NK-92 (cell line): Measurements from ENCODE around the gene TNRC6A.
"Not testable (repeated sequence)": the region's sequence is repeated elsewhere in the genome, so short reads cannot be mapped to it uniquely, and the experiment has no call there.

Experiments
- DNase-seq: peaks from one replicate; lab custom pipeline; 2025; ENCODE audit not compliant: unreplicated experiment; lab: John Stamatoyannopoulos, UW

The TNRC6A gene

GRCh38 chr16:24810951-24811843, 81.7 kb downstream of the TNRC6A start:
- no peak for DNase-seq

- DNase-seq: not testable (repeated sequence)
Observed at GRCh38 chr16:24812813-24813212, 83.4 kb downstream of the TNRC6A start.

DNA sequence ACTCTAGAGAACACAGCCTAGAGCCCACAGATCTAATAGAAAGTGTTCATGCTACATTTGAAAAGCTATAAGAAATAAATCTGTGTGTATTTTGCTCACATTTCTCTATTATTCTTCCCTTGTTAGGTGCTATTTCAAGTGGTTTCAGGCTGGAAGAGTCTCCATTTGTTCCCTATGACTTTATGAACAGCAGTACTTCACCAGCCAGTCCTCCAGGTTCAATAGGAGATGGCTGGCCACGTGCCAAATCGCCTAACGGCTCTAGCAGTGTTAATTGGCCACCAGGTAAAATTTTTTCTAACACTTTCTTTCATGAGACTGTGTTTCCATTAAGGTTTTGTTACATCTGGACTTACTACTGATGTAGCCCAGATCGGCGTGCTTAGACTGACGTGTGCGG, 85.6 kb downstream of the TNRC6A start:
- no peak for DNase-seq

GRCh38 chr16:24816688-24817087, 87.2 kb downstream of the TNRC6A start:
- no peak for DNase-seq

- DNase-seq: no peak
Observed at GRCh38 chr16:24819462-24820040, 90.1 kb downstream of the TNRC6A start.

GRCh38 chr16:24820522-24820921, 91.1 kb downstream of the TNRC6A start:
- no peak for DNase-seq

- no peak for DNase-seq
Observed at GRCh38 chr16:24821129-24821528, 91.7 kb downstream of the TNRC6A start.

DNA sequence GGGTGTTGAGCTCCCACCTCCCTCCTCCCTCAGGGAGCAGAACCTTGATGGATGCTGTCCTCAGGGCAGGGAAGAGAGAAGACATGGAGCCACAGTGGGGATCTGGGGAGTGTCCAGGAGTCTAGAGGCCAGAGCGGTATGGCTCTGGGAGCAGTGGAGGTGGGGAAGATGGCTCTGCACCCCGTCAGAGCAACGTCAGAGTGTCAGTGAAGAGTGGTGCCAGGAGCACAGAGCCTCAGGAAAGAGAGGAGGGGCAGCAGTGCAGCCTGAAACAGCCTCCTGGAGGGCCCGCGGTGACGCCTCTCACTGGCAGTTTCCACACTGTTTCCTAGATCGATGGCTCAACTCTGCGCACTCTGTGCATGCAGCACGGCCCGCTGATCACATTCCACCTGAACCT, 93.1 kb downstream of the TNRC6A start:
- no peak for DNase-seq

- no peak for DNase-seq
Observed at GRCh38 chr16:24822974-24823373, 93.5 kb downstream of the TNRC6A start.

- no peak for DNase-seq
Observed at GRCh38 chr16:24825696-24826095, 96.2 kb downstream of the TNRC6A start.

DNA sequence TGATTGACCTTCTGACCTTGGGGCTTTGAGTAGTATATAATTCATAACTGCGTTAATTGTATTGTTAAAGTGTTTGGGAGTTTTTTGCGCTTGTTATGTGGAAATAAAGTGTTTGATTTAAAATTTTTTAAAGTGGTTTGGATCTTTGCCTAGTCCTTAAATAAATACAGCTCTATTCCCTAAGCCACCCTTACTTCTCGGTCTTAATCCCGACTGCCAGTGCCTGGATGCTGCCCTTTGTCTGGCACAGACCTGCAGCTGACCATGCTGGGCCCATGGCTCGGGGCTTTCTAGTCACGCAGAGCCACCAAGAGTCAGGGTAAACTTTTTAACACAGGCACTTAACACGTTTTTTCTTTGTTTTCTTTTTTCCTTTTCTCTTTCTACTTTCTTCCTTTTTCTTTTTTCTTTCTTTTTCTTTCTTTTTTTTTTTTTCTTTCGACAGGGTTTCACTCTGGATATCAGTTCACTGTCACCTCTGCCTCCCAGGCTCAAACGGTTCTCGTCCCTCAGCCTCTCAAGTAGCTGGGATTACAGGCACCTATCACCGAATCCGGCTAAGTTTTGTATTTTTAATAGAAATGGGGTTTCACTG, 96.7 kb downstream of the TNRC6A start:
- DNase-seq: no peak

- DNase-seq: no peak
Observed at GRCh38 chr16:24826817-24827566, 97.5 kb downstream of the TNRC6A start.

- DNase-seq: no peak
Observed at GRCh38 chr16:24829153-24829552, 99.7 kb downstream of the TNRC6A start.

GRCh38 chr16:24833352-24833751, 103.9 kb downstream of the TNRC6A start:
- no peak for DNase-seq

DNA sequence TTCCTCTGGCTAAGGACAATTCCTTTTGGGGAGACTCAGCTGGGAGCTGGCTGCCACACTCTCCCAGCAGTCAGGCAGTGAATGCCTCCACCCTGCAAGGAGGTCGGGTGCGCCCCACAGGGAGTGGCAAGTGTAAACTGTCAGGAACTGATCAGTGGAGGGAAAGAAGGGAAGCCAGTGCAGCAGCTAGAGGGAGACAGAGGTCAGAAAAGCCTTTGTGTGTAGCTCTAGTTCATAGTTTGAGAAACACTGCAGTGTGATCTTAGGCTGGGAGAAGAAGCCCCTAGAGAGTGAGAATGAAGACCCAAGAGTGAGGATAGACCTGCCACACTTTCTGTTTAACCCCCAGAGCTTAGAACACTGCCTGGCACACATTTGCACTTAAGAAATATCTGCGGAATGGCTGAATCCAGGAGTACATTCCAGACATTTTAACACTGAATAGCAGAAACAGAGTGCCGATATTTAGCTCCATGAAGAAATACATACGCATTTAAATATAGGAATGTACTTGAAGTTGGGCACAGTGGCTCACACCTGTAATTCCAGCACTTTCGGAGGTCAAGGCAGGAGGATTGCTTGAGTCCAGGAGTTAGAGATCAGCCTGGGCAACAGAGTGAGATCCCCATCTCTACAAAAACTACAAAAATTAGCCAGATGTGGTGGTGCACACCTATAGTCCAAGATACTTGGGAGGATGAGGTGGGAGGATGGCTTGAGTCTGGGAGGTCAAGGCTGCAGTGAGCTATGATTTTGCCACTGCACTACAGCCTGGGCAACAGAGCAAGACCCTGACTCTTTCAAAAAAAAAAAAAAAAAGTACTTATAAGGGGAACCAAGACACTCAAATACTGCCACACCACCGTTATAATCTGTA, 105.2 kb downstream of the TNRC6A start:
- no peak for DNase-seq

GRCh38 chr16:24836836-24837235, 107.4 kb downstream of the TNRC6A start:
- DNase-seq: no peak

GRCh38 chr16:24837969-24838368, 108.5 kb downstream of the TNRC6A start:
- DNase-seq: no peak

DNA sequence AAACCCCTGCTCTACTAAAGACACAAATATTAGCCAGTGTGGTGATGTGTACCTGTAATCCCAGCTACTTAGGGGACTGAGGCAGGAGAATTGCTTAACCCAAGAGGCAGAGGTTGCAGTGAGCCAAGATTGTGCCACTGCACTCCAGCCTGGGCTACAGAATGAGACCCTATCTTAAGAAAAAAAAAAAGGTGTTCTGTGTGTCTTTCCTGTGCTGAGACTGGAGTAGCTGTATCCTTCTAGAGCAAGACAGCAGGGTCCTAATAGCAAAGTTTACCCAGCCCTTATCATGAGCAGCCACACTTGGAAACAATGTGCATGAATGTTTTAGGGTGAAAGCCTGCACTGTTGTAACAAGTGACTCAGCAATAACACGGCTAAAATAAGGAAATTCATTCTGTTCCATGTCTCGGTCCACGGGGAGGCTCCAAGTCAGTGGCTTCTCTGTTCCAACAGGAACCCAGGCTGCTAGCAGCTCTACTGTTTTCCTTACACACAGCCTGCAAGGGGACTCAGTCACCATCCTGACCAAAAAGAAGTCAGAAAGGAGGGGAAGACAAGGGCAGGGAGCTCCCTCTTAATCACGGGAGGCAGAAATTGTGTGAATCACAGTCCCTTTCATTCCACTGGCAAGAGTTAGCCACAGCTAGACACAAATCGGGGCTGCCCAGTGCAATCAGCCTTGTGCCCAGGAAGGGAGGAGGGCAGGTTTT, 109.3 kb downstream of the TNRC6A start:
- DNase-seq: no peak

GRCh38 chr16:24839347-24839972, 110.0 kb downstream of the TNRC6A start:
- no peak for DNase-seq
